HG03045 (cell line): ENCODE data around the gene RING1.

Experiments used
- ATAC-seq: cut with Tn5 transposase; IDR thresholded peaks from one replicate; pipeline ENCODE4 v1.9.1; 2021; ENCODE audit warnings: mild to moderate bottlenecking, moderate library complexity; ENCODE audit not compliant: unreplicated experiment

RING1 gene

DNA sequence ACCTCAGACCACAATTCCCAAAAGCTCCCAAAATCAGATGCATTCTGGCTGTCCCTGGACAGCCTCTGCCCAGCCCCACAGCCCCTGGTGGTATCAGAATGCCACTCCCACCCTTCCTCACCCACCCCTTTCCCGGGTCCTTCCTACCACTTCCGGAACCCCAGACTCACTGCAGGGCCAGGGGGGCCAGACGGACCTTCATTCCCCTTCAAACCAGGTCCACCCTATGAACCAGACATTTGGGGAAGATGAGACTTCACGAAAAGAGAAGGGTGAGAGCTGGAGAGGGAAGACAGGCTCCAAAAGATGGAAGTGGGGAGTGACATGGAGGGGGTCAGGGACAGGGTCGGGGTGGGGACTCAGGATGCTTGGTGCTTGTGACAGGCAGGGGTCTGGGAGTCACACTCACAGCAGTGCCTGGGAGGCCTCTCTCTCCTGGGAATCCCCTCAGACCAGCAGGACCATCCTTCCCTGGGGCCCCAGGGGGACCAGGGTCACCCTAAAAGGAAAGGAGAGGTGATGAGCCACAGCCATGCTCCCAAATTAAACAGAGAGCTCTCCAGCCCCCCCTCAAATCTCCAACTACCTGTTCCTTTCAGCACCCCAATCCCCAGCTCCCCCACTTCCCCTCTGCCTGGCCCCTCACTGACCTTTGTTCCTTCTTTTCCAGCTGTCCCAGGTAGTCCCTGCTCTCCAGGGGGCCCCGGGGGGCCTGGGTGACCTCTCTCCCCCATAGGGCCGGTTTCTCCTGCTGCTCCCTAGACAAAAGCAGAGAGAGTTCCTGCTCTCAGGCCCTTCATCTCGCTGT, 36.2 kb upstream of the RING1 start:
- ATAC-seq: no peak

DNA sequence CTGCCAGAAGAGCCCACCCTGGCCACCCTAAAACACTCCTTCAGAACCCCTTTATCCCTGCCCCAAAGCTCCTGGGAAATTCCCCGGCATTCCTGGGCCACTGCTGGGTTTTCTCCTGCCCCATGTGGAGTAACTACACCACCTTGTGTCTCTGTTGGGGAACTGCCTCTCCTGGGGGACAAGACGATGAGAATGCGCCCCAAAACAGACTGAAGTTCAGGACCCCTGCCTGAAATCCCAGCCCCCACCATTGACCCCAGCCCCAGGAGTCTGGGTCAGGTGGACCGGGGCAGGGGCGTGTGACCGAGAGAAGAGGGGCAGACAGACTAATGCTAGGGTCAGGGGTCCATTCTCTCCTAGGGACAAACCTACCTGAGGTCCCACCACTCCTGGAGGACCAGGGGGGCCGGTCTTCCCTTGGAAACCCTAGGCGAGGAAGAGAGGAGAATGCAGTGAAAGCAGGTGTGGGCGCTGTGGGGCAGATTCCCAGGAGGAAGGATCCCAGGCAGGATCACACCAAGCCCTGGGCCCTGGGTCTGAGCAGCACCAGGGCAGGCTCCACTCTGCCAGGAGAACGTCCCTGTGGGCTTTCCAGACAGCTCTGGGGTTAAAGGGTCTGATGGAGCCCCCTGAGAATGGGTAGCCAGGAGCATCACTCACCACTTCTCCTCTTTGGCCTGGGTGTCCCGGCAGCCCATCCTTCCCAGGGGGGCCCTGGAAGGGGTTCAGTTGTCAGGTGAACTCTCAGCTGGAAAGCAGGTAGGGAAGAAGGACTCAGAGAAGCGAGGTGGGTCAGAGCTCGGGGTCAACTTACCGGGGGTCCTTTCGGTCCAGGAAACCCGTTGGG, 35.4 kb upstream of the RING1 start:
- ATAC-seq: no peak

DNA sequence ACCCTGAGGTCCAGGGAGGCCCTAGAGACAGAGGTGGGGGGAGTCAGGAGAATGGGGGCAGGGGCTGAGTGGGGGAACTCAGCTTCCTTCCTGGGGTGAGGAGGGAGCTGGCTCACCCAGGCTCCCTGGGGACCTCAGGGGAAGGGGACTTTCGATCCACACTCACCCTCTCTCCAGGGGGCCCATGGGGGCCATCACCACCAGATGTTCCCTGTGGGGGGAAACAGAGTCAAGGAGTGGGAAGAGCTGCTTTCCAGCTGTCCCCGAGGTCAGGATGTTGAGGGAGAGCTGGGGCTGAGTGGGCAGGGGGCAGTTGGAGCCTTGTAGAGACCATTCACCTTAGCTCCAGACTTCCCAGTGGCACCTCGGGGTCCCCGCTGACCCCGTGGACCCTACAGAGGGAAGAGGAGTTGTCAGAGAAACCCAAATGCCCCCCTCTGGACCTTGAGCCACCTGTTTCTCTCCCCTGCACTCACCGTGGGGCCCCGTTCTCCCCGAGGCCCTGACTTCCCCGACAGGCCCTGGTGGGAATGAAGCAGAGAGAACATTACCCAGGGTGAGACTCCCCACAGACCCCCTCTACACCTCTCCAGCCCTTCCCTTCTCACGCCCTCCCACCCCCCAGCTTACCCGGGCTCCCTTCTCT, 34.6 kb upstream of the RING1 start:
- no peak for ATAC-seq

DNA sequence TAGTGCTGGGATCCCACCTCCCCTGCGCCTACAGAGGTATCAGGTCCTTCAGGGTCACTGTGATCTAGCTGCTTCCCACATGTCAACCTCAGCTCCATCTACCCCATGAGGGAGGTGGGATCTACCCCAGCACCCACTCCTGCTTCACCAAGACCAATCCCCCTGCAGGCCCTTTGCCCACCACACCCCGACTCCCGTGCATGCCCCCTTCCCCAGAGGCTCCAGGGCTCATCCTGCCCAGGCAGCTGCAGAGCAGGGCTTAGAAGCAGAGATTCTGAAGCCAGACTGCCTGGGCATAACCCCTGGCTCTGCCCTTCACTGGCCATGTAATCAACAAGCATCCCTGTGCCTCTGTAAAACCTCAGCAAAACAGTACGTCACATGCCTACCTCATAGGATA, 33.5 kb upstream of the RING1 start:
- no peak for ATAC-seq

DNA sequence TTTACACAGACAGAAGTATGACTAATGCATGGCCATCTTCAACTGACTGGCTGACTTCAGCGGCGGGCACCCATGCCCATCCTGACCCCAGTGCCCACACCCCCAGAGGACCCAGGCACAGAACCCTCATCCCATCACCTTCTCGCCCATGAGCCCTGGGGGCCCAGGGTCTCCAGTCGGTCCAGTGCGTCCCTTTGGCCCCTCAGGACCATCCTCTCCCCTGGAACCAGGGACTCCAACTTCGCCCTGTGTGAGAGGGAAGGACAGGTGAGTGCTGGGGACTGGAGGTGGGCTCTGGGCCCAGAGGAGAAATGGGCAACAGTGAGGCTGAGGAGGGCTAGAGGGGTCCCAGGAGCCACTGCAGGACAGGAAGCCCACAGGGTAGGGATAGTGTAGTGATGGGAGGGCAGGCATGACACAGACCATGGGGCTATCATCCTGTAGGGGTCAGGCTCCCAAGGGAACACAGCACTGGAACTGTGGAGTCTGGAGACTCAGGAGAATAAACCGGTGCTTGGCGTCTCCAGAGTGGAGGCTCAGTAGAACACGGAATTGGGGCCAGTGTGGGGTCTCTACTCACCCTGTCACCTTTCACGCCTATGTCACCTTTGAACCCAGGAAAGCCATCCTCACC, 32.7 kb upstream of the RING1 start:
- no peak for ATAC-seq

DNA sequence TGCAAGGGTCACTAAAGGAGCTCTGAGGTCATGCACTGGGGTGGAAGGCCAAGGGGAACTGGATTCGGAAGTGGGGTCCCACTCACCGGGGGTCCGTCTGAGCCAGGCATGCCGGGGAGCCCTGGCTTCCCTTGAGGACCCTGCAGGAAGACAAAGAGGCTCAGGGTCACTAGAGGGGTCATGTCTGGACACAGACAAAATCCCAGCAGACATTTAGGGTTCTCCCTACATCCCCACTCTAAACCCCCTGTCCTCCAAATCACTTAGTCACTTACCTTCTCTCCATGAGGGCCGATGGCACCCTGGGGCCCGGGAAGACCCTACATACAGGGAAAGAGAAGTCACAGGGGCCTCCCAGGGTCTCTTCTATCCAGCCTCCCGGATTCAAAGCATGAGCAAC, 31.4 kb upstream of the RING1 start:
- ATAC-seq: no peak

DNA sequence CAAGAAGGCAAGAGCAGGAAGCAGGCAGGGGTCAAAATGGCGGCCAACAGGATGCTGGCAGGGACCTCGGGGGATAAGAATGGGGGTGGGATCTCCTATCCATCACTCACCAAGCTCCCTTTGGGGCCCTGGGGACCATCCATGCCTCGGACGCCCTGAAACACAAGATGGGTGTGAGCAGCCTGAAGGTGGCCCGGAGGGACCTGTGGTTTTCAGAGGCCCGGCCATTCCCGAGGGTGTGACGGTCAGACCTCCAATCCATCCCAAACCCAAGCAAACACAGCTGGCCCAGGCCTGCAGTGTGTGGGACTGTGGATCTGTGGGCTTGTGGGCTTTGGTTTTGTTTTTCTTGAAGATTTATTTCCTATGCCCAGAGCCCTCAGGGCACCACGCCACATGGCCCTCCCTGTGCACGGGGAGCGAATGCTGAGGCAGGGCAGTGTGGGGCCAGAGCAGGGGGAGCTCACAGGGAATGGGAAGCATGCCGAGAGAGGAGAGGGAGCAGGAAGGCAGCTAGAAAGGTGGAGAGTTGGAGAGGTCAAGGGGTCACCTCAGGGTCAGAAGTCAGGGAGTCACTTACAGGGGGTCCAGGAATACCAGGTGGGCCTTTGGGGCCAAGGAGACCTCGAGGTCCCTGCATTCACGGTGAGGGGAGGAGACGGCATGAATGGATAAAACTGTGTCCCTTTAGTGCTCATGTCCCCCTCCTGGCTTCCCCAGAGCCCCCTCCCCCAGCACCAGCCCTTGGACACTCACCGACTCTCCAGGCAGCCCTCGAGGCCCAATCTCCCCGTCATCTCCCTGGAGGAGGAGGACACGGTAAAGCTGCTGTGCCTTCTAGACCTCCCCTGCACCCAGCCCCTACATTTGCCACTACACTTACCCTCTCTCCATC, 30.5 kb upstream of the RING1 start:
- no peak for ATAC-seq

DNA sequence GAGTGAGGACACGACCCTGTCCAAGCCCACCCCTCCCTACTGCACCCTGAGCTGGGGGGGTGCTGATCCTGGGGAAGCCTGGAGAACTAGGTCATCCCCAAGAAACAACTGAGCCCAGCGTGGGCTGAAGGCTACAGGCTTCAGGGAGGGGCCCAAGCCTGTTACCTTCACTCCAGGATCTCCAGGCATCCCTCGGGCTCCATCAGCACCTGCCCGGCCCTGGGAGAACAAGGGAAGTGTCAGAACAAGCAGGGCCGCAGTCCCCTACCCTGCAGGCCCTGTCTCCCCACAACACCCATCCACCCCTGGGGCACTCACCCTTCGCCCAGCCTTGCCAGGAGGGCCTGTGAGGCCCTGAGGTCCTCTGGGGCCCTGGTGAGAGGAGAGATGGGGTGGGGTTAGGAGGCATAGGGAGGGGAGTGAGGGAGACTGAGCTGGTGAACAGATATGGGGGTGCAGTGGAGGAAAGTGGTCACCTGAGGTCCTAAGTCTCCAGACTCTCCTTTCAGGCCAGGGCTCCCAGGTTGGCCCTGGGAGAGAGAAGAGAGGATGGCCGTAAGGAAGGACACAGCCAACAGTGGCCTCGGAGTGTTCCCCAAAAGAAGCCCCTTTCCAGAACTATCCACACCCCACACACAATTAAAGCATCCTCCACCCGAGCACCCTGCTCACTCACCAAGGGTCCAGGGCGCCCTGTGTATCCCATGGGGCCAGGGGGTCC, 29.4 kb upstream of the RING1 start:
- no peak for ATAC-seq

DNA sequence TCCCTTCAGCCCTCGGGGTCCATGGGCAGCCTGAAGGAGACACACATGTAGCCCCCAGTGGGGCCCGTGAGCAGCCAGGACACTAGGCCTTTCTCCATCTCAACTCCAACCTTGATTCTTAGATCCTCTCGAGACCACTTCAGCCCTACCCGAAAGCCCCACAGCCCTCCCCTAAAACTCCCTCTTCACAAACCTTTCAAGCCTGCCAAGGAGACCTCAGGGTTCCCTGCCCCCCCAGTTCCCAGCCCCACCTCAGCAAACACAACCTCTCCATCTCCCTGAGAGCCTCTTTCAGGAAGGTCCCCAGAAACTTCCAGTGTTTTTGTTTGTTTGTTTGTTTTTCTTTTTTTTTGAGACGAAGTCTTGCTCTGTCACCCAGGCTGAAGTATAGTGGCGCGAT, 27.2 kb upstream of the RING1 start:
- ATAC-seq: no peak

DNA sequence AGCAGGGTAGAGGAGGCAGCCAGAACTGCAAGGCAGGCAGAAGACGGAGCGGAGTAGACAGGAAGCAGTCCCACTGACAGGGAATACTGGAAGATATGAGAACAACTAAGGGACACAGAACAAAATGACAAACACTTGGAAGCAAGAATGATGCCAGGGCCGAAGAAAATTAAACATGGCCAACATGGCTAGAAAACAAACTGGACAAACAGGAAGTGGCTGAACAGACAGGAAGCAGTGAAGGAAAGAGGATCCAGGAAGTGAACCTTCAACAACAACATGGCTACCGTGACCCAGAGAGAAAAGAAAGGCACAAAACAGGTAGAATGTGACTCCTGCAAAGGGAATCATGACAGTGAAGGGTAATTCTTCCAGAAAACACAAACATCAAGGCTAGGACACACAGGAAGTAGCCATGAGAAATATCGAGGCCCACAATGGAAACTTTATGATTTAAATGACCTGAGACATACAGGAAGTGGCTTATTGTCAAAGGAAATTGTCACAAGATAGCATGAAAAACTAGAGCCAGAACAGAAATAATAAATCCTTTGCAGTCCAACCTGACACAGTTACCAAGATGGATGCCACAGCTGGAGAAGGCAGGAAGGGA, 25.1 kb upstream of the RING1 start:
- ATAC-seq: no peak

DNA sequence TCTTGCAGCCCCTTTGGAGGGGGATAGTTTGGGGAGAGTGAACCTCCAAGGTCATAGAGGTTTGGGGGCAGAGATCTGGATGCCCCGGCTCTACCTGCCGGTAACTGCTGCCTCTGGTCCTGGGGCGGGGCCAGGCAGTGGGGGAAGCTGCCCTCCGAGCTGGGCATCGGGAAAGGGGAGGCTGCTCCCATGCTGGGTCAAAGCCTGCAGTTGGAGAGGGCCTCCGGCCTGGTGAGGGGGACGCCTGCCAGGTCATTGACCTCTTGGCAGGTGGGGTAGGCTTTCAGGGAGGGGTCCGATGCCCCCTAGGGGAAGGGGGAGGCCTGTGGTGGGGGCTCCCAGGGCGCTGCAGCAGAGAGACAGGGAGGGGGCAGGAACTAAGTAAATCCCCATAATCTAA, 23.1 kb upstream of the RING1 start:
- ATAC-seq: no peak

DNA sequence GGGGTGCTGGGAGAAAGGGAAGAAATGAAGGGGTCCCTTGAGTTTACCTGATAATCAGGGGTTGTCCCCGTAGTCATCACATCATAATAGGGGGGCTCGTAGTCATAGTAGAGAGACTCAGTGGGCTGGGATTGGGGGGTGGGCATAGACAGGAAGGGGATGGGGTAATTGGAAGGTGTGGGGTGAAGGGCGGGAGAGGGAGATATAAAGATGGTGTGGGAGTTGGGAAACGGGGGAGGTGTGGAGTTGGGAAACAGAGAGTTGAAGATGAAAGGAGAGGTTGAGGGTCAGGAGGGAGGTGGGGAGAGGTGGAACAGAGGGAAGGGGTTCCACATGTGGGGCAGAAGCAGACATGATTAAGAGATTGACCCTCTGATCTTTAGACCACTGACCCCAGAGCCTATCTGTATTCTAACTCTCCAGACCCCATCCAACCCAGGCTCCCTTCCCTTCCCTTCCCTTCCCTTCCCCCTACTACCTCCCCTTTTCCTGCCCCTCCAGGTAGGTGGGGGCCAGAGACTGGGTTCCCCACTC, 22.6 kb upstream of the RING1 start:
- no peak for ATAC-seq

DNA sequence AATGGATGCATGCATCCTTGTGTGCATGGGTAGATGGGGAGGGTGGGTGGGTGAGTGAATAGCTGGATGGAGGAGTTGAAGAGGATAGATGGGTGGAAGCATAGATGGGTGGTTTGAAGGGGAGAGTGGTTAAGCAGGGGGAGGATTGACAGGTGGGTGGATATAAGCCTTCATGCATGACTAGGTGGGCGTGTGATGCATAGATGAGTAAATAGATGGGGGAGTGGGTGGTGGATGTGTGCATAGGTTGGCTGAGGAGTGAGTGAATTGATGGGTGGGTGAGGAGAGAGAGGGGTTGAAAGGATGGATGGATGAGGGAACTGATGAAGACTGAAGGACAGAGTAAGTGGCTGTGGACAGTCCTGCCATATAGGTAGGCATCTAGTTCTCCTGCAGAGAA, 20.5 kb upstream of the RING1 start:
- ATAC-seq: no peak

DNA sequence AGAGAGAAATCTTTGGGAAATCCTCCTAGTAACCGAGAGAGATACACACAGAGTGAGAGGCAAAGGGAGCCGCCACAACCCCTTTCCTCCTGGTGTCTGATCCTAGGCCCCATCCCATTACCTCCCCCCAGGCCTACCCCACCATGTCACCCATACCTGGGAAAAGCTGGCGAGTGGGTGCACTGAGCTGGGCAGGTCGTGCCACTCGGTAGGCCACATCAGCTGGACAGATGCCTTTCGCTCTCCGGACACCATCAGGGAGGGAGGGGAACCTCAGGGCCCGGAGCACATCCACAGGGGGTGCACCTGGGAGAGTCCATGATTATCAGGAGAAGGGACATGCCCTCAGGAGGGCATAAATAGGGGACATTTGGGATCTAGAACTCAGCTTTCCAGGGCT, 19.1 kb upstream of the RING1 start:
- no peak for ATAC-seq

DNA sequence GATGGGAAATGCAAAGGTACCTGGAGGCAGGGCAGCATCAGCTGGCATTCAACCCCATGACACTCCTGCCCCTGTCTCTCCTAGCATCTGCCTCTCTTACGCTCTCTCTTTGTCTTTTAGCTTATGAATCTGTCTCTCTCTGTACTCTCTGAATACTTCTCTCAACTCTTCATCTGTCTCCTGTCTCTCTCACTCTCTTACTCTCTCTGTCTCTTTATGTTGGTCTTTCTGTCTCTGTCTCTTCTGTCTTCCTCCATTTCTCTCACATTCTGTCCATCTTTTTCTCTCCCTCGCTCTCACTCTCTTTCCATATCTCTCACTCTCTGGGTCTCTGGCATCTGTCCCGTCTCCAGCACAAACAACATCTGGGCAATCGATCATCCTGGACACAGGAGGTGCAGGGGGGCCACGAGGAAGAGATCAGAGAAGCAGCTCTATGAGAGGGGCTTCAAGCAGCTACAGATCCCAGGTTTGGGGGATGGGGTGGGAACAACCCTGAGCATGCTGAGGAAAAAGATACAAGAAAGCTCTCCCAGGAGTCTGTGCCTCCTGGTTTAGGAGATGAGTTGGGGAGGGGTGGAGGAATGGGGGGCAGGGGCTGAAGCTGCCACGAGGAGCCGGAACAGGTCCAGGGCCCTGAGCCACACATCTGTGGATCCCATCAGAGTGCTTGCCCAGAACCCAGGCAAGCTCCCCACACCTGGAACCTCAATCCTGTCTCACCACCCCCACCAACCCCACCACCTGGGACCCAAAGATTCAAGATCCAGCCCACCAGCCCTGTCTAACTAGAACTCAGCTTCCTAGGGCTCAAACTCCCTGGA, 18.5 kb upstream of the RING1 start:
- no peak for ATAC-seq

DNA sequence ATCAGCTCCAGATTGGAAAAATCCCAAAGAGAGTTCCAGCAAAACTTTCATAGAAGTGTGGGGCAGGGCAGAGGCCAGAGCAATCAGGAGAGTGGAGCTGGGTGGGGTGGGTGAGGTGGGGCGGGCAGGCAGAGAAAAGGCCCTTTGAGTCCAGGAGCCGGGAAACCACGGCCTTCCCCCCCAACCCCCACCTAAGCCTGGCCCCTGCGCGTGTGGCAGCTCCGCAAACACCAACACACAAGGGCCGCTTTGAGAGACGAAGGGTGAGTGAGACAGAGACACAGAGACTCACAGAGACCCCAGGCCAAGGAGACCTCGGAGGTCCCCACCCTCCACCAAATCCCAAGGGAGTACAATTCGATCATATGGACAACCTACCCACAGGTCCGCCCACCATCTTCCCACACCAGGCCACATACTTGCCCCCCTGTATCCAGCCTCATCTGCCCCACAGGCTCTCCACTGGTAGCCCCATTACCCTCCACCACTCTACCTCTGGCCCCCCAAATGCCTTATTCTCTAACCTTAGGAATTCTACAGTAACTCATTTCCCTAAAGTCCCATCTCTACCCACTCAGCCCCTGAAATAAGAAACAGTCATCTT, 17.7 kb upstream of the RING1 start:
- ATAC-seq: no peak

DNA sequence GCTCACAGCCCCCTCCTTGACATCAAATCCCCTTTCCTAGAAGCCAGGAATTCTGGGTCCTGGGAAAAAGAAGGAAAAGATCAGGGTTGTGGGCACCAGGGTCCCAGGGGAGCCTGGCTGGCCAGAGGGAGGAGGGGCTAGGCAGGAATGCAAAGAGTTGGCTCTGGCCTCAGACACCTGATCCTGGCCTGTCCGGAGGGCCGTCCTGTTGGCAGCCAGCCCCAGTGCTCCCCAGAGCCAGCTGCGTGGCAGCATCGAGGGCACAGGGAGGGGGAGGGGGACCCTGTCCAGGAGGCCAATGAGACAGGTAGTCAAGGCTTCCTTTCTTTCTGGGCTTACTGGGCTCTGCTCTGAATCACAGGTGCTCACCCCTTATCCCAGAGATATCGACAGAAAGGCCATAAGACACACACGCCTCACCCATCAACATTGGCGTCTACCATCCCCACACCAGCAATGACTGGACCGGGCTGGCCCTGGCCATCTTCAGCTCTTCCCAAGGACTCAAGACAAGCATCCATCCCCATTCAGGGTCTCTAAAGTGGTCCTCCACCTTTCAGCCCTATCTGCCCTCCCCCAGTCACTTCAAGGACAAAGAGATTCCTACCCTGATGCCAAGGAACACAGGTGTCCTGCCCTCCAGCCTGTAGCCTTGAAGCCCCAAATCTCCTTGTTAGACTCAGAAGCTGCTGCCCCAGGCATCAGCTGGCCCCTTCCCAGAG, 16.8 kb upstream of the RING1 start:
- no peak for ATAC-seq
